Neuronal stem cell (in vitro differentiated cells): Measurements from ENCODE around the gene PKNOX2.

Experiments used
- DNase-seq: peaks from one replicate; pipeline ENCODE4 v3.0.0-alpha.2; 2013; ENCODE audit warnings: low spot score
- H2AFZ ChIP-seq: one replicate; pipeline ENCODE4 v1.6.1; 2013; ENCODE audit warnings: mild to moderate bottlenecking, low read length, inconsistent platforms
- H2AK5ac ChIP-seq: 2 replicates; pipeline ENCODE4 v1.6.1; 2013; ENCODE audit warnings: low read depth, mild to moderate bottlenecking, inconsistent platforms, low read length, moderate library complexity, mixed read lengths
- H2BK120ac ChIP-seq: 2 replicates; pipeline ENCODE4 v1.6.1; 2013; ENCODE audit warnings: low read depth, mild to moderate bottlenecking, inconsistent platforms, low read length, moderate library complexity, mixed read lengths
- H2BK12ac ChIP-seq: one replicate; pipeline ENCODE4 v1.6.1; 2013; ENCODE audit warnings: low read length, inconsistent platforms
- H2BK15ac ChIP-seq: 2 replicates; pipeline ENCODE4 v1.6.1; 2013; ENCODE audit warnings: mild to moderate bottlenecking, low read length, inconsistent platforms, mixed read lengths
- H2BK5ac ChIP-seq: one replicate; pipeline ENCODE4 v1.6.1; 2013; ENCODE audit warnings: inconsistent platforms, mild to moderate bottlenecking, low read length, moderate library complexity
- H3K14ac ChIP-seq: one replicate; pipeline ENCODE4 v1.6.1; 2013; ENCODE audit warnings: low read length, inconsistent platforms
- H3K18ac ChIP-seq: 2 replicates; pipeline ENCODE4 v1.6.1; 2013; ENCODE audit warnings: low read length, inconsistent platforms
- H3K23ac ChIP-seq: 2 replicates; pipeline ENCODE4 v1.6.1; 2013; ENCODE audit warnings: low read depth, mild to moderate bottlenecking, mixed read lengths, low read length, inconsistent platforms; ENCODE audit not compliant: poor library complexity
- H3K27ac ChIP-seq: replicated peaks from 3 replicates; pipeline ENCODE4 v1.5.1; 2013; ENCODE audit warnings: low read length, inconsistent platforms
- H3K27me3 ChIP-seq, 3 experiments: 2 replicates each; pipeline ENCODE4 v1.6.1; 2013; ENCODE audit warnings: low read length in 3 of 3, mild to moderate bottlenecking in 2 of 3, inconsistent platforms in 1 of 3, low read depth in 1 of 3, mixed read lengths in 1 of 3, moderate library complexity in 1 of 3; ENCODE audit not compliant: control insufficient read depth in 3 of 3, insufficient read depth in 3 of 3
- H3K36me3 ChIP-seq, 2 donors: replicated peaks in 1 of 2; 2 replicates each; pipeline ENCODE4 v1.6.1; 2013; ENCODE audit warnings: low read length in 2 of 2; ENCODE audit not compliant: control insufficient read depth in 2 of 2, insufficient read depth in 2 of 2
- H3K4ac ChIP-seq: 2 replicates; pipeline ENCODE4 v1.6.1; 2013; ENCODE audit warnings: inconsistent platforms, mild to moderate bottlenecking, low read length, moderate library complexity
- H3K4me1 ChIP-seq, 2 donors: 1 replicate in 1 of 2; 2 replicates in 1 of 2; pipeline ENCODE4 v1.6.1; 2013; ENCODE audit warnings: low read length in 2 of 2, low read depth in 1 of 2; ENCODE audit not compliant: control insufficient read depth in 2 of 2, insufficient read depth in 1 of 2
- H3K4me2 ChIP-seq: one replicate; pipeline ENCODE4 v1.6.1; 2013; ENCODE audit warnings: mild to moderate bottlenecking, low read length, inconsistent platforms; ENCODE audit not compliant: insufficient read depth, poor library complexity, severe bottlenecking
- H3K4me3 ChIP-seq, 2 donors: 2 replicates each; pipeline ENCODE4 v1.5.1; 2013; ENCODE audit warnings: low read length in 2 of 2, mild to moderate bottlenecking in 2 of 2, inconsistent platforms in 1 of 2, moderate library complexity in 1 of 2
- H3K79me1 ChIP-seq: one replicate; pipeline ENCODE4 v1.6.1; 2013; ENCODE audit warnings: low read depth, mild to moderate bottlenecking, inconsistent platforms, low read length, moderate library complexity
- H3K9ac ChIP-seq: one replicate; pipeline ENCODE4 v1.6.1; 2013; ENCODE audit warnings: mild to moderate bottlenecking, low read depth, low read length, inconsistent platforms; ENCODE audit not compliant: poor library complexity
- H3K9me3 ChIP-seq, 2 donors: replicated peaks in 1 of 2; 2 replicates each; pipeline versions ENCODE3 to v1.6.1; 2013; ENCODE audit warnings: low read length in 2 of 2, mild to moderate bottlenecking in 2 of 2, inconsistent platforms in 1 of 2, low read depth in 1 of 2, mixed read lengths in 1 of 2, moderate library complexity in 1 of 2; ENCODE audit not compliant: control insufficient read depth in 2 of 2, insufficient read depth in 1 of 2
- H4K8ac ChIP-seq: one replicate; pipeline ENCODE4 v1.6.1; 2013; ENCODE audit warnings: low read depth, mild to moderate bottlenecking, inconsistent platforms, low read length, moderate library complexity
- H4K91ac ChIP-seq: one replicate; pipeline ENCODE4 v1.6.1; 2013; ENCODE audit warnings: low read length, low read depth, mild to moderate bottlenecking, inconsistent platforms; ENCODE audit not compliant: poor library complexity
- WGBS, 2 donors: extraction: QIAGEN DNeasy Blood & Tissue Kit; methylation state at CpG; one replicate each; pipeline ENCODE4 v1.1.7; 2013; ENCODE audit warnings: missing lambda C conversion rate in 2 of 2, mixed read lengths in 1 of 2; ENCODE audit not compliant: insufficient read length in 2 of 2, insufficient replicate concordance in 1 of 2; ENCODE audit errors: extremely low coverage in 2 of 2; 5-methylcytosine and 5-hydroxymethylcytosine counted together

PKNOX2 gene

DNA sequence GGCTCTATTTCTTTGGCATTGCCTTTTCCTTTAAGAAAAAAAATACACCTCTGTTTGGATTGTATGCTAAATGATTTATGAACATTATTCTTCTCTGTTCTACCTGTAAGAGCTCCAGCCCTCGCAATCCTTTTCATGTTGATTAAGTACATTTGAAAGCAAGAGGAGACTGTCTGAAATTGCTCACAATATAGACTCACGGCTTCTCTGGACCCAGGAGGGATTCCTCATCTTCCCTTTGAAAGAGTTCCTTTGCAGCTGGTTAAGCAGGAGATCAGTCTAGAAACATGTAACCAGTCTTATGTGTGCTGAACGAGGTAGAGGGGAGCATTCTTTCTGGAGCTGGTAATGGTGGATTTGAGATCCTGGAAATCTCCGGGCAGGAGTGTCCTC is 47.4 kb downstream of the PKNOX2 start:
- H3K79me1 ChIP-seq: no peaks in the 10 kb centered on the region
- H2BK12ac ChIP-seq: no peak overlapping the region
- no peak overlapping the region for H3K4me2 ChIP-seq
- no peak overlapping the region for H3K4me3 ChIP-seq
- no peak overlapping the region for H4K91ac ChIP-seq
- DNase-seq: no peak
- no CpG with 5 or more reads among the region's 4 CpGs for WGBS, 2 donors
- no peak overlapping the region for H2BK120ac ChIP-seq
- H3K18ac ChIP-seq: no peak overlapping the region
- no peak overlapping the region for H3K14ac ChIP-seq
- no peak overlapping the region for H4K8ac ChIP-seq
- H2BK5ac ChIP-seq: no peak overlapping the region
- H2AK5ac ChIP-seq: no peak overlapping the region
- H3K9ac ChIP-seq: no peak overlapping the region
- no peak overlapping the region for H3K27ac ChIP-seq
- no peaks in the 10 kb centered on the region for H3K9me3 ChIP-seq
- no peaks in the 10 kb centered on the region for H3K27me3 ChIP-seq
- no peak overlapping the region for H3K23ac ChIP-seq
- H3K36me3 ChIP-seq: peaks cover 0 to 3% of the 10 kb centered on the region in 2 donors
- H2BK15ac ChIP-seq: no peak overlapping the region
- peaks cover 44 to 54% of the 10 kb centered on the region in 2 donors for H3K4me1 ChIP-seq
- H2AFZ ChIP-seq: no peak overlapping the region
- H3K4ac ChIP-seq: no peak overlapping the region

DNA sequence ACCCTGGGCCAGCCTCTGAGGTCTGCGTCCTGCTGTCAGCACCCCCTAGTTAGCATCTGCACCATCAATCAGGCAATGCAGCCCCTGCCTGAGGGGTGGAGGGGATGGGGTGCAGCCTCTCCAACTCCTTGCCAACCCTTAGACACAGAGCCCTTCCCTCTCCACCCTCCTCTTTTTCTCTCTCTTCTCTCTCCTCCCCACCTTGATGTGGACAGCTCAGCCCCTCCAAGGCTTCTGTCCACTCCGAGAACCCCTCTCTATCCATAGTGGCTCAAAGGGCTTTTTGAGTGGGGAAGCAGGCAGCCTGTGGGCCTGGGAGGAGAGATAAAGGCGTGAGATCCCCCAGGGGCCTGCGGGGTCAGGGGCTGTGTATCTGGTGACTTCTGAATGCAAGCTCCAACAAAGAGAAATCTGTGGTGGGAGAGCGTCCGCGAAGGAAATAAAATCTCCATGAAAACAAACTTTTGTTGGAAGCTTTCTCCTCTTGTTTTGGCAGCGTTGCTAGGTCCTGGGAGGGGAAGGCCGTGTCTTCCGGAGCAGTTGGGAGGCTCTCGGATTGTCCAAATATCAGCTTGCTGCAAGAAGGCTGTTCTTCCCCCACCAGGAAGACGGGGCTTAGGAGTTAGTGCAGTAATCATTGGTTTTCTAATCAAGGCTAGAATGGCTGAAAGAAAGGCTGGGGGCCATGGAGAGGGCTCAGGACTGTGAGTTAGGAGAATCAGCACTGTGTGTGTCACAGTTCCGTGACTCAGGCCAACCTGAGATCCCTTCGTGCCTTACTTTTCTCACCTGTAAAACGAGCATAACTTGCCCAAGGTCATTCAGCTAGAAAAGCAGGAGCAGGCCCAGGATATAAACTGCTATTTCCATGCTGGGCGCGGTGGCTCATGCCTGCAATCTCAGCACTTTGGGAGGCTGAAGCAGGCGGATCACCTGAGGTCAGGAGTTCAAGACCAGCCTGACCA is 50.3 kb downstream of the PKNOX2 start:
- H2BK120ac ChIP-seq: no peak overlapping the region
- H3K27me3 ChIP-seq: no peaks in the 10 kb centered on the region
- no peak overlapping the region for H3K14ac ChIP-seq
- H4K91ac ChIP-seq: no peak overlapping the region
- H3K36me3 ChIP-seq: peaks cover 0 to 3% of the 10 kb centered on the region in 2 donors
- peak overlapping the region; percentile 41 for H3K4me2 ChIP-seq
- H3K27ac ChIP-seq: peak overlapping the region; percentile 47
- H3K4me1 ChIP-seq: peaks cover 49 to 58% of the 10 kb centered on the region in 2 donors
- no CpG with 5 or more reads among the region's 18 CpGs for WGBS, 2 donors
- H3K23ac ChIP-seq: peak overlapping the region; percentile 8
- no peak overlapping the region for H4K8ac ChIP-seq
- H2AK5ac ChIP-seq: no peak overlapping the region
- no peak overlapping the region for H2AFZ ChIP-seq
- H3K4ac ChIP-seq: no peak overlapping the region
- no peak overlapping the region for H2BK15ac ChIP-seq
- H3K18ac ChIP-seq: peak overlapping the region; percentile 64
- no peak overlapping the region for H2BK12ac ChIP-seq
- peaks cover 3% of the 10 kb centered on the region for H3K79me1 ChIP-seq
- no peak overlapping the region for H3K9ac ChIP-seq
- H3K4me3 ChIP-seq: peak overlapping the region in 1 of 2 donors; percentile 5
- peak; percentile 51 for DNase-seq
- no peaks in the 10 kb centered on the region for H3K9me3 ChIP-seq
- H2BK5ac ChIP-seq: no peak overlapping the region

DNA sequence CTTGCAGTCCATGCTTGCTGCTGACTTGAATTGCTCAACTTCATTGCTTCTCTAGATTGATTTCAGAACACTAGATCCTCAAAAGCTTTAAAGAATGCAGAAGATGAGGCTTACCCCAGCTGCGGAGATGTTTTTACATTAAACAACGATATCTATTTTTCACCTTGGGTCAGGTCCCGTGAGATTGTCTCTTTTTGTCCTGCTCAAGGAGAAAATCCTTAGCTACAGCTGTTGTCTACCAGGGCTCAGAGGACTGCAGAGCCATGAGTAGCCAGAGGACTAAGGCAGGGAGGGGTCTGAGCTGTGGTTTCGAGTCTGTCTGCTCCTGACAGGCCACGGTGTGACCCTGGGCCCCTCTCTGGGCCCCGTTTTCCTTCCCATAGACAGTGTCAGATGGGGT is 51.4 kb downstream of the PKNOX2 start:
- H4K8ac ChIP-seq: no peak overlapping the region

DNA sequence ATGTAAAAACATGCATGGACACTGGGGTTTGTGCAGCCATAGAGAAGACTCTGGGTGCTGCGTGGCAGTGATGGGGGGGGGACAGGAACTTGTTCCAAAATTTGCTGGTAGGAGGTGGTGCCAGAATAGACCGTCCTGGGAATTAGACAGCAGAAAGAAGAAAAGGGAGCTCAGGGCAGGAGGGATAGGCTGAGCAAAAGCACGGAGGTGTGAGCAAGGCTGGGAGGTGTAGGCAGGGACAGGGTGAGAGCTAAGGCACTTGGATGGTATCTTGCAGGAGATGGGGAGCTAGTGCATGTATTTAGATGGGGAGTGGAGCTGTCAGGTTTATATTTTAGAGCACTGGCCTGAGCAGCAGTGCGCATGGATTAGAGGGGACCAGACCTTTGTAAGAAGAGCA is 53.8 kb downstream of the PKNOX2 start:
- WGBS, 2 donors: no CpG with 5 or more reads among the region's 4 CpGs

More for the DNA sequence above, 51.4 kb downstream of the PKNOX2 start:
- Histone ChIP-seq H3K36me3 (peaks cover 0 to 3% of the 10 kb centered on the region in 2 donors), H3K18ac (peak overlapping the region; percentile 11), H3K79me1 (peaks cover 3% of the 10 kb centered on the region), H2AFZ (no peak overlapping the region), H2BK12ac (no peak overlapping the region), H2BK15ac (peak overlapping the region; percentile 7), H3K4me2 (no peak overlapping the region), H3K4me3 (no peak overlapping the region), H3K23ac (no peak overlapping the region), H3K9ac (no peak overlapping the region), H3K9me3 (no peaks in the 10 kb centered on the region), H2AK5ac (no peak overlapping the region), H3K27ac (no peak overlapping the region), H2BK120ac (no peak overlapping the region), H3K27me3 (no peaks in the 10 kb centered on the region), H3K4ac (no peak overlapping the region), H3K4me1 (peaks cover 40 to 50% of the 10 kb centered on the region in 2 donors), H2BK5ac (no peak overlapping the region), H3K14ac (no peak overlapping the region), H4K91ac (no peak overlapping the region)
- no peak for DNase-seq
- WGBS, 2 donors: no CpG with 5 or more reads among the region's 6 CpGs

More for the DNA sequence above, 53.8 kb downstream of the PKNOX2 start:
- H3K4me3 ChIP-seq: no peak overlapping the region
- H3K23ac ChIP-seq: no peak overlapping the region
- H3K27ac ChIP-seq: no peak overlapping the region
- no peak for DNase-seq
- no peaks in the 10 kb centered on the region for H3K27me3 ChIP-seq
- H2BK15ac ChIP-seq: no peak overlapping the region
- H2BK120ac ChIP-seq: no peak overlapping the region
- H3K4me1 ChIP-seq: peaks cover 39 to 42% of the 10 kb centered on the region in 2 donors
- no peak overlapping the region for H3K4ac ChIP-seq
- no peak overlapping the region for H3K18ac ChIP-seq
- H3K36me3 ChIP-seq: peaks cover 2 to 12% of the 10 kb centered on the region in 2 donors
- no peak overlapping the region for H2BK5ac ChIP-seq
- no peaks in the 10 kb centered on the region for H3K9me3 ChIP-seq
- no peak overlapping the region for H2AFZ ChIP-seq
- no peak overlapping the region for H4K91ac ChIP-seq
- no peak overlapping the region for H3K9ac ChIP-seq
- peaks cover 8% of the 10 kb centered on the region for H3K79me1 ChIP-seq
- no peak overlapping the region for H4K8ac ChIP-seq
- H2AK5ac ChIP-seq: no peak overlapping the region
- H3K14ac ChIP-seq: no peak overlapping the region
- no peak overlapping the region for H3K4me2 ChIP-seq
- no peak overlapping the region for H2BK12ac ChIP-seq
